Activated CD8-positive, alpha-beta memory T cell treated with anti-CD3 and anti-CD28 coated beads, Interleukin-2, amount 50 U/mL, for 1 hour (primary cell): ENCODE measurements around the gene DBP.
A peak's percentile ranks its signal among the peaks of the same experiment; 100 is the strongest.
"Not testable (repeated sequence)": the region's sequence is repeated elsewhere in the genome, so short reads cannot be mapped to it uniquely, and the experiment has no call there.

Experiments used
- DNase-seq: peaks from one replicate; pipeline ENCODE4 v3.0.0-alpha.2; 2020; ENCODE audit errors: extremely low read depth

Gene DBP, protein sequence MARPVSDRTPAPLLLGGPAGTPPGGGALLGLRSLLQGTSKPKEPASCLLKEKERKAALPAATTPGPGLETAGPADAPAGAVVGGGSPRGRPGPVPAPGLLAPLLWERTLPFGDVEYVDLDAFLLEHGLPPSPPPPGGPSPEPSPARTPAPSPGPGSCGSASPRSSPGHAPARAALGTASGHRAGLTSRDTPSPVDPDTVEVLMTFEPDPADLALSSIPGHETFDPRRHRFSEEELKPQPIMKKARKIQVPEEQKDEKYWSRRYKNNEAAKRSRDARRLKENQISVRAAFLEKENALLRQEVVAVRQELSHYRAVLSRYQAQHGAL

DNA sequence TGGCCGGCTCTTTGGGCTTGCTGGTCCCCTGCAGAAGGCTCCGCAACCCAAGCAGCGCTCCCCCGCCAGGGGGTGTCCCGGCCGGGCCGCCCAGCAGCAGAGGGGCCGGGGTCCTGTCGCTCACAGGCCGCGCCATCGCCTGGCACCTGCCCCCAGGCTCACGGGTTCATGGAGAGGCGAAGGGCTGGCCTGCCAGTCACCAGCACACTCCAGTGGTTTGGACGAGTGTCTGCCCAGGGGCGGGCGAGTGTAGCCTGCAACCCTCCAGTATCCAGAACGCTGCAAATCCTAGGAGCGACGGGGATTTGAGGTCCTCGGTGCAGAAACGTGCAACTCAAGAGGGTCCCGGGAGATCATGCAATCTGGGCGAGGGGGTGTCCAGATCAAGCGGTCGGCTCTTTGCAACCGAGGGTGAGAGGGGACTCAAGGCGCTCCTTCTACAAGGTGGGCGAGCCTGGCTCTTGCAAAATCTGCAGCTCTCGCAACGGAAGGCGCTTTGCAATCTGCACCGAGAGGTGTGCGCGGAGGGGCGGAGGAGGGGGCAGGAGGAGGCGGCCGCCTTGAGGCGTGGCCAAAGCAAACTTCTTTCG is at the start of gene DBP:
TSS of gene DBP (minus strand) at position 521 of the 590 bp plus-strand sequence. CDS start at position 136, 385 bp downstream.
- DNase-seq, result no peak

DNA sequence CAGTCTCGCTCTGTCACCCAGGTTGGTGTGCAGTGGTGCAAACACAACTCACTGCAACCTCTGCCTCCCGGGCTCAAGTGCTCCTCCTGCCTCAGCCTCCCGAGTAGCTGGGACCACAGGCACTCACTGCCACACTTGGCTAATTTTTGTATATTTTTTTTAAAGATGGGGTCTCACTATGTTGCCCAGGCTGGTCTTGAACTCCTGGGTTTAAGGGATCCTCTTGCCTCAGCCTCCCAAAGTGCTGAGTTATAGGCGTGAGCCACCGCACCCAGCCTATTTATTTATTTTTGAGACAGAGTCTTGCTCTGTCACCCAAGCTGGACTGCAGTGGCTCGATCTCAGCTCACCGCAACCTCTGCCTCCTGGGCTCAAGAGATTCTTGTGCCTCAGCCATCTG is 49.5 kb upstream of the DBP start:
- DNase-seq, result not testable (repeated sequence)

DNA sequence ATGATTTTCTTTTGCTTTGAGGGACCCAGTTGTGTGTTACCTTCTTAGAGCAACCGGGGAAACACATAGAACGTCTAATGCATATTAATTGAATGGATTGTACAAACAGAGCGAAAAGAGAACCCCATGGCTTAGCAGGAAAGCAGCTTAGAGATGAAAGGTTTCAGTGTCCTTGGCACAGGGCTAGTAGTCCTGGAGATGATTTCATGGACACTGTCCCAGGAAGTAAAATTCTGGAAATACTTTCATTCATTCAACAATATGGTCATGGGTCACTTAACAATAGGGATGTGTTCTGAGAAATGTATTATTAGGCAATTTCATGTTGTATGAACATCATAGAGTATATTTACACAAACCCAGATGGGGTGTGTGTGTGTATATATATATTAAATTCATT is 48.9 kb upstream of the DBP start:
- DNase-seq, result no peak

DNA sequence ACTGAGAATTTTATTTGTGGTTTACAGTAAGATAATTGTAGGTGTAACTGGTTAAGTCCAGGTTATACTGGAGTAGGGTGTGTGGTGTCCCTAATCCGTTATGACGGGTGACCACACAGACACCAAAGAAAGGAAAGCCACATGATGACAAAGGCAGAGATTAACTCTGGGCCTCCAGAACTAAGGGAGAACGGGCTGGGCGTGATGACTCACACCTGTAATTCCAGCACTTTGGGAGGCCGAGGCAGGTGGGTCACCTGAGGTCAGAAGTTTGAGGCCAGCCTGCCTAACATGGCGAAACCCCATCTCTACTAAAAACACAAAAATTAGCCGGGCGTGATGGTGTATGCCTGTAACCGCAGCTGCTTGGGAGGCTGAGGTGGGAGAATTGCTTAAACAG is 48.4 kb upstream of the DBP start:
- DNase-seq, result no peak

DNA sequence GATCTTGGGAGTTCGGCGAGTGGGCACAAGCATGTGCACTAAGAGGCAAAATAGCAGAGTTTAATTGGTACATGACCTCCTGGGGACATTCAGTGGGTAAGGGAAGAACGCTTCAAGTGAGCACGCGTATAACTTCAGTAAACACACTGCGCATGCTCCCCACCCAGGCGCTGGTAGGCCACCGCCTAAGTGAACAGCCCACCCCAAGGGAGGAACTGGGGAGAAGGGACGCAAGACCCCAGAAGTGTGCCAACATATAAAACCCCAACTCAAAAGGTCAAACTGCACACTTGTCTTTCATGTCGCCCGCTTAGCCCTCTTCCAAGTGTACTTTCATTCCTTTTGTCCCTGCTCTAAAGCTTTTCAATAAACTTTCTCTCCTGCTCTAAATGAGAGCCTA is 46.2 kb upstream of the DBP start:
- no peak for DNase-seq

DNA sequence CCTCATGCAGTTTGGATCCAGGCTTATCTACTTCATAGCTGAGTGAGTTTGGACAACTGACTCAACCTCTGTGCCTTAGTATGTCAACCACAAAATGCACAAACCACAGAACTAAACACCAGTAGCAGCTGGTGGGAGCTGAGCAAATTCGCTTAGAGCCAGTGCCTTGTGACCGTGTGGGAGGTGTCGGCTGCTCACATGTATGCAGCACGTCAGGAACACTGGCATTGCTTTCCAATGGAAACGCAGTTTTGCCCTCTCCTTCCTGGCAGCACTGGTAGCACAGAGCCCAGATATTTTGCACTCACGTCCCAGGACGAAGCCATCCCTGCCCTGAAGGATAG is 43.9 kb upstream of the DBP start:
- DNase-seq, result no peak

DNA sequence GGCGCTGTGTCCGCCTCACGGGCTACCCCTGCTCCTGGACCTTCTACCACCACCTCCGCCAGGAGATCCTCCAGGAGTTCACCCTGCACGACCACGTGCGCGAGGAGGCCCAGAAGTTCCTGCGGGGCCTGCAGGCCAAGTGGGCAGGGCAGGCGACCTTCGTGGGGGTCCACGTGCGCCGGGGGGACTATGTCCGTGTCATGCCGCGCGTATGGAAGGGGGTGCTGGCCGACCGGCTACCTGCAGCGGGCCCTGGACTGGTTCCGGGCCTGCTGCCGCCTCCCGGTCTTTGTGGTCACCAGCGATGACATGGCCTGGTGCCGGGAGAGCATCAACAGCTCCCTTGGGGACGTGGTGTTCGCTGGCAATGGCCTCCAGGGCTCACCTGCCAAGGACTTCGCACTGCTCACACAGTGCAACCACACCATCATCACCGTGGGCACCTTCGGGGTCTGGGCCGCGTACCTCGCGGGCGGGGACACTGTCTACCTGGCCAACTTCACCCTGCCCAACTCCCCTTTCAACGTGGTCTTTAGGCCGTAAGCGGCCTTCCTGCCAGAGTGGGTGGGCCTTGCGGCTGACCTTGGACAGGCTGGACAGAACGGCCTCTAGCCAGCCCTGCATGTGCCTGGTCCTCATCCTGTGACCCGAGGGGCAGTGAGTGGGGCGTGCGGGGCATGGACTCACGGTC is 43.4 kb upstream of the DBP start:
- no peak for DNase-seq

DNA sequence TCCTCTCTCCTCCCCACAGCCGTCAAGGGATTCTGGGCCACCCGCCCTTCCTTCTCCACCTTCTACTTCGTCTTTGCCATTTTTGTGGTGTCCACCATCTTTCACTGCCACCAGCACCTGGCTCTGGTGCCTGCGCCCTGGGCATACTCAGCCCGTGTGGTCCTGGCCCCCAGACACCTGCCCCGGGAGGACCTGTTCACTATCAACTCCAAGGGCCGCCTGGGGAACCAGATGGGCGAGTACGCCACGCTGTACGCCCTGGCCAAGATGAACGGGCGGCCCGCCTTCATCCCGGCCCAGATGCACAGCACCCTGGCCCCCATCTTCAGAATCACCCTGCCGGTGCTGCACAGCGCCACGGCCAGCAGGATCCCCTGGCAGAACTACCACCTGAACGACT is 42.8 kb upstream of the DBP start:
- DNase-seq, result not testable (repeated sequence)

DNA sequence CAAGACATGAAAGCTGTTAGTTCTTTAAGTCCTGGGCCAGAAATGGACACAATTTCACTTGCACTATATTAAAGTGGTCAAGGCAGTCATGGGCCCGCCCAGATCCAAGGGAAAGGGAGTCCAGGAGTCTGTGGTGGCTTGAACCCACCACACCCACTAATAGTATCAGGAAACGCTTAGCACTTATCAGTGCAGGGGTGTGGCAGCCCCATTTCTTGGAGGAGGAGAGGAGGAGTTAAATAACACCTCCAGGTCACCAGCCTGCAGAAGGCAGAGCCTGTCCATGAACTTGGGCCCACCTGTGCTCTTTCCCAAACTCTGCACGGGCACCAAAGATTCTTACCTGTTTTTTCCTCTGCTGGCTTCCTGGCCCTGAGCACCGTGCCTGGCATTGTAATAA is 41.0 kb upstream of the DBP start:
- DNase-seq, result no peak

DNA sequence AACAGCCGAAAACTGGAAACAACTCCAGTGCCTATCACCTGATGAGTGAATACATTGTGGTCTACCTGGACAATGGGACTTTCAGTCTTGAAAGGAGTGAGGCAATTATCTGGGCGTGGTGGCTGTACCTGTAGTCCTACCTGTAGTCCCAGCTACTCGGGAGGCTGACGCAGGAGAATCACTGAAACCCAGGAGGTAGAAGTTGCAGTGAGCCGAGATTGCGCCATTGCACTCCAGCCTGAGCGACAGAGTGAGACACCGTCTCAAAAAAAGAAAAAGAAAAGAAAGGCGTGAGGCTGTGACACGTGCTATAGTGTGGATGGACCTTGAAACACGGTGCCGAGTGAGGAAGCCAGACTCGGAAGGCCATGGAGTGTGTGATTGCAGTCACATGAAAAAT is 39.7 kb upstream of the DBP start:
- no peak for DNase-seq

DNA sequence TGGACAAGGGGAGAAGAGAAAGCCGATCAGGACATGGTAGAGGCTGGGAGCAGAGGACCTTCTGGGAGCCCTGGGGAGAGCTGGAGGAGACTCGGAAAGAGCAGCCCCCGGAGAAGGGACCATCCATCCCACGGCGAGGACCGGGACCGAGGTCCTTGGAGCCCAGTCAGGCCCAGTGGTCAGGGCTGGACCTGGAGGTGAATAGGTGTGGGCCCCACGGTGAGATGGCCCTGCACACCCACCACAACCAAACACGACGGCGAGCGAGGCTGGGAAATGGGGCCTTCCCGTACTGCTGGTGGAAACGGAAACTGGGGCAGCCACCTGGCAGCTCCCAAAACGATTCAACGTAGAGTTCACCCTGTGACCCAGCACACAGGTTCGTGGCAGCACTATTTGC is 39.3 kb upstream of the DBP start:
- no peak for DNase-seq

DNA sequence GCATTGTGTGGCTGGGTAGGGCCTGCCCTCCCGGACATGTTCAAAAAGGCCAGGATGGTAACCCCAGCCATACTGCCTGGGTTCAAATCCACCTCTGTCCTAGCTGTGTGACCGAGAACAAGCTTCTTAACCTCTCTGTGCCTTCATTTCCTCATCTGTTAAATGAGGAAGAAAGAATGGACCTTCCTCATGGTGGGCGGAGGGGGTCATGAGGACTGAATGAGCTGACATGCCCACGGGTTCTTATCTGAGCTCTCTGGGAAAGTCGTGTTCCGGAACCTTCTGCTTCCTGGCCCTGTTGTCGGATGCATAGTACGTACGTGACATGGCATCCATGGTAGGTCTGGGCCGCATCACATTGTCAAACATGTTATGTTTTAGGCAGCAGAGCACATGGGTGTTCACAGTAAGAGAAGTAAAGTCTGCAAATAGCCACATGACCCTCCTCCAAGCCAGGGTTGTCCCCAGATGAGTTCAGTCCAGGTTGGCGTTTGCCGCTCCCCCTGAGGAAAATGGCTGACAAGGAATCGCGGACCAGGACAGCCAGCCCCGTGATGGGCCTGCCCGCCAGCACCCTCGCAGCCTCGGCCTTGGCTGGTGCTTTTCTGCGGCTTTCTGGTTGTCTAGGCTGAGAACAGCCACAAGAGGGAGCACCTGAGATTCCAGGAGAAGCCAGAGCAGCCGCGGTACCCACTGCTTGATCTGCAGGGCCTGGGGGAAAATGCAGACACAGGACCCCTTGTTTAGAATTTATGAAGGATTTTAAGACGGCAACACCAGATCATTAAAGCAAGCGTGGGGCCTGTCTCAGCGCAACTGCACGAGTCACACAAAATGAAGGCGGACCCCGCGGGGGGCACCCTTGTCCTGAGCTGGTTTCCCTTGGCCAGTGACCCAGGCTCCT is 38.0 kb upstream of the DBP start:
- DNase-seq, result peak; percentile 47

DNA sequence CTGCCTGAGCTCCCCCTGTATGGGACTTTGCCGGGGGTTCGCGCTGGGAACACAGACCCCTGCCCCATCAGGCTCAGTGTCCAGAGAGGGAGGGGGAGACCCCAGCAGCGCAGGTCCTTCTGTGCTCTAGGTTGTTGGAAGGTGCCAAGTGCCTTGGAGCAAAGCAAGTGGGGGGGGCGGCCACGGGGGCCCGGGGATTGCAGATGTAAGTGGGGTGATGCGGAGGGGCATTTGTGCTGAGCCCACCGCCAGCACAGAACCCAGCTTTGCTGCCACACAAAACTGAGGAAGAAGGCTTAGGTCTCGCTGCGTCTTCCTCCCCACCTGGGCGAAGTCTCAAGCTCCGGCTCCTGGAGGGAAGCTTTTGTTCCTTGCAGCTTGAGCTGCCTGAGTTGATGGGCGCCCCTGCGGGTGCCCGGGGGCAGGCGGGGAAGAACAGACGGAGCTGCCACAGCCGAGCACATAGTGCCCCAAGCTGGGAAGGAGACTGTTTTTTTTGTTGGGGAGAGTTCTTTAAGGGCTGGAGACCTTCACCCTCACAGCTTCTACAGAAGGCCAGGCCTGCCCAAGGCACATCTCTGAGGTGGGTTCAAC is 37.1 kb upstream of the DBP start:
- no peak for DNase-seq

DNA sequence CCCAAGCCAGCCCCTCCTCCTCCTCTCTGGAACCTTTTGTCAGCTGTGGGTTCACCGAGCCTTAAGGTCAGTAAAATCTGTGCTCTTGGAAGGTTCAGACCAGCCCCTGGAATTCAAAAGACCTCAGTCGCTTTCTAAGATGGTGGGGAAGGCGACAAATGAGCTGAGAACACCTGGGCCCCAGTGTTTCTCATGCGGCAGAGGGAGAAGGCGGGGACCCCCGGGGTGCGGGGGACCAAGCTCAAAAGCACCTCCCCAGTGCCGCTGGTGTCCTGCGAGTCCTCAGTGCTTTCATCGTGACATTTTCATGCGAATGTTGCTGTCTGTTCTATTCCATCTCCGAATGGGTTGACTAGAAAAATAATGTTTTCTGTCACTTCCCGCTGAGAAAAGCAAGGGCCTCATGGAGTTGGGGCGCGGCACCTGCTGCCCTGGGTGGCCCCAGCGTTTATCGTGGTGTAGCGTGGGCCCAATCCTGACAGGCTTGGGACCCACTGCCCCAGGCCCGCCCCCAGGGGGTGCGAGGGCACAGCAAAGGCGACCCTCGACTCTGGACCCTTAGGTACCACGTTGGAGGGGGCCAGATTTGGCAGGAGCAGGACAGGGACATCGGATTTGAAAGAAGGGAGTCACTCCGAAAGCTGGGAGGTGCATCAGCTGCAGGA is 36.4 kb upstream of the DBP start:
- no peak for DNase-seq

DNA sequence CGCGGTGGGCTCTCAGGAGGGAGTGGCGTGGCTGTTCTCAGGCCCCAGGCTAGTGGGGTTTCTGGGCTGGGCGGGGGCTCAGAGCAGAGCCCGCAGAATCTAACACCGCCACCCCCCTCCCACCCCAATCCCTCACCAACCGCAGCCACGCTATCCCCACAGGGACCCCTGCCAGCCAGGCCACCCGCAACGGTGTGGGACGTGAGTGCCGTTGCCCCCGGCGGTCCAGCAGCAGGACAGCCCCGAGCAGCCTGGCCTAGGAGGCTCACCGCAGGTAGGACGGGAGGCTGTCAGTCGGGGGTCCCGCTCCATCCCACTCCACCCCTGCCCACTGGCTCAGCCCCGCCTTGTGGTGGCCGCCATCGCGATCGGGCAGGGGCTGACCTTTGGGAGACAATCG is 35.8 kb upstream of the DBP start, which contains the start of gene NTN5:
TSS of gene NTN5 (minus strand) at position 24 of the 400 bp plus-strand sequence. CDS start 2,031 bp downstream, outside the sequence.
- DNase-seq, result no peak

DNA sequence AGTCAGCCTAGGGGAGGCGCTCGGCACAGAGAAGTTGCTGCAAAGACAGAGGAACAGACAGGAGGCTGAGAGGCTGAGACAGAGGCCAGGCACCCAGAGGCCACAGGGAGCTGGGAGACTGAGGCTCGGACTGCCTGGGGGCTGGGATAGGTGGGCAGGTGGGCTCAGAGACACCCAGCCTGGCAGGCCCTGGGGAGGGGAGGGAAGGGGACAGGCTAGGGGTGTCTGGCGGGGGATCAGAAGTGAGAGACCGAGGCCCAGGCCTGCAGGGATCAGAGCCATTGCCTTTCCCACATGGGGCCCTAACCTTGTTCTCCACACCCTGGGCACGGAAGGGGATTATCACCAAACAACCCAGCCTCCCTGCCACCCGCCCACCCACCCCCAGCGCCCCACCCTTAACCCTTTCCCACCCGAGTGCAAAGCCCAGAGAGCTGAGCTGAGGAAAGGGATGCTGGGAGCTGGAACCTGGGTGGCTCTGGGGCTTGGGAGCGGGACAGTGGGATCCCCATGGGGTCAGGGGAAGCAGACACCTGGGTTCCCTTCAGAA is 34.3 kb upstream of the DBP start:
- no peak for DNase-seq

DNA sequence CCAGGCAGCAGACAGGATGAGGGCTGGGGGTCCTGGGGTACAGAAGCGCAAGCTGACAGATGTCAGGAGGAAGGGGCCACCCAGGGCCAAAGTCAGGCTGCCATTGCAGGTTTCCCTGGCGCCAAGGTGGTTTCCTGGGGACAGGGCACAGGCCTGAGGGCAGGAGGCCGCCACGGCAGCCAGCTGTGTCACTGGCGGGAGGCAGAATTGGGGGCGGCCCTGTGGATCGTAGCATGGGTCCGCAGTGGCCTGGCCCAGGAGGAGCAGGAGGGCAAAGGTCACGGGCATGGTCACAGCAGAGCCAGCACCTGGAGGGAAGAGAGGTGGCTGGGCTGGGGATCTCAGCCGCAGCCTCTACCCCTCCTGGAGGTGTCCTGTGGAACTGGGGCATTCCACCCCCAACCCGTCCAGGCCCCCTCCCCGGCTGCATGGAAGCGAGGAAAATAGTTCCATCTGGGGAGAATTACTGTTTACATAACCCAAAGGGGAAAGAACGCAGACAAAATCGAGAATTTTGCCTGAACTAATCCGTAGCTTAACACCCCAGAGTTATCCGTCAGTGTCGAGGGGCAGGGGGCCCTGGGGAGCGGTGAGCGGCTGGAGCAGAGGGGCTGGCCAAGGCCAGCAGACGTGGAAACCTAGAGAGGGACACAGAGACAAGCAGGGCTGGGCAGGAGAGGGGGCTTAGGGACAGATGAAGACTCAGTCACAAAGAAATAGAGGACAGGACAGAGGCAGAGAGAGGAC is 33.7 kb upstream of the DBP start:
- no peak for DNase-seq

DNA sequence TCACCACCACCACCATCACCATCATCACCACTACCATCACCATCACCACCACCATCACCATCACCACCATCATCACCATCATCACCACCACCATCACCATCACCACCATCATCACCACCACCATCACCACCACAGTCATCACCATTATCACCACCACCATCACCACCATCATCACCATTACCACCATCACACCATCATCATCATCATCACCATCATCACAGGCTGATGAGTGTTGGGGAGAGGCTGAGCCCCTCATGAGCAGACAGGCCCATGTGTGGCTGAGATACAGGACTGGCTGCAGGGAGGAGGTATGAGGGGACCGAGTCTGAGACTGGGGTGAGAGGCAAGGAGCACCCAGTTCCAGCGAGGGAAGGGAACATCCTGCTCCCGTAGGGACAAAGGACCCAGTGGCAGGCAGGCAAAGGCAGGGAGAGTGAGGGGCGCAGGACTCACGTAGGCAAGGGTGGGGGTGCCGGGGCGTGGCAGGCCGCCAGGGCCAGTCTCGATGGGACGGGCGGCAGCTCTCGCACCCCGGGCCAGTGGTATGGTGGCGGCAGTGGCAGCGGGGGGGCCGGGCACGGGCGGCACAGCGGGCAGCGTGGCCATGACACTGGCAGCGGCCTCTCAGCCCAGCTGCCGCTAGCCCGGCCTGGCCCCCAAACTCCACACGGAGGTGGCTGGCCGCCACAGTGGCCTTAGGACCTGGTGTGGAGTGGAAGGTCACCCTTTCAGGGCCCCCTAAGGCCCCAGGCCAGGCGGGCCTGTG is 32.9 kb upstream of the DBP start:
- DNase-seq, result no peak

DNA sequence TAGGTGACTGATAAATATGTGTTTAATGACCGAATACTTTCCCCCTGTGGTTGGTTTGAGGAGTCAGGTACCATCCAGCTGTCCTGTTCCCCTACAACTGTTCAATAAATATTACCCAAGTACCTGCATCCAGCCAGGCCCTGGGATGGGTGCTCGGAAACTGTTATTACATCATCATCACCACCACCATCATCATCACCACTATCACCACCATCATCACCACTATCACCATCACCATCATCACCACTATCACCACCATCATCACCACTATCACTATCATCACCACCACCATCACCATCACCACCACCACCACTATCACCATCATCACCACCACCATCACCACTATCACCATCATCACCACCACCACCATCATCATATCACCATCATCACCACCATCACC is 31.6 kb upstream of the DBP start:
- DNase-seq, result no peak
